Epithelial cell of proximal tubule (primary cell): ENCODE measurements around the gene BMPR1B. TPM values are rescaled to one million over a fixed set of nuclear protein-coding genes. Genes with fewer than 3 reads are reported as not detected.

Experiments used
- DNase-seq: peaks from one replicate; pipeline ENCODE4 v3.0.0-alpha.2; 2011; ENCODE audit warnings: low read depth
- H3K4me3 ChIP-seq: 2 replicates; pipeline ENCODE4 v1.5.1; 2011; ENCODE audit warnings: low read depth, mild to moderate bottlenecking, low read length
- total RNA-seq: library from RNA; depleted of rRNA; stranded (reverse); fragments of >200 nt; gene quantifications from 2 replicates; pipeline ENCODE4 v1.2.3, GENCODE V29; 2015
- TF ChIP-seq, protein P1 (sequence below): conservative IDR thresholded peaks from 2 replicates; pipeline ENCODE4 v1.5.1; 2012; ENCODE audit warnings: low read depth, mild to moderate bottlenecking, low read length

Gene BMPR1B
- total RNA-seq, 1 donor from 2014 or later: 2.0 TPM

DNA sequence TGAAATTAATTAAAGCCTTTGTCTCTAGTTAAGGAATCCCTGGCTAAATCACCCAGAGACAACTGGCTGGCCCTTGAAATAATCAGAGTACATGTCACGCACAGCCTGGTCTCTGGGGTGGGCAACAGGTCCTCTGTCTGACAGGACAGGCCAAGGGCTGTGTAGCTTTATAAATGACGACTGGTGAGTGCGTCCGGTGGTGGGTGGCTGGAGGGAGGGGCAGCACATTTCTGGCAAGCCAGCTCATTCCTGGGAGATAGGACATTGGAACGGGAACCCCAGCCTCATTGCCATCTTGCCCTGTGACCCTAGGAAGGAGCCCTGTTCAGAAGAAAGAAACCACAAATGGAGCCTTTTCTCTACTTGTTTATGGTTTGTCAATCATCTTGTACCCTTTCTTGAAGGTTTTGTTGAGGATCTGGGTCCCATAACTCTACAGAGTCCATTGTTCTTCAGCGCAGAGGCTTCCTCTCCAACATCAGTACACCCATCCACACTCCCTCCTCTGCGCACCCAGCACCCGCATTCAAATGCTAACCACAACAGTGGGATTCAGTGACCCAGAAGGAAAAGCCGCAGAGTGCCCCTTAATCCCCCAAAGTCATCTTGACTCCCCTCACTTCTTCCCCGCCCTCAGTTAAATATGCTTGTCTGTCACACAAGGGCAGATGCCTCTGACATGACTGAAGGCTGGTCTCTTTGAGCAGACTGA, 422.9 kb downstream of the BMPR1B start:
- DNase-seq: no peak
- H3K4me3 ChIP-seq: no peak overlapping the region
- TF ChIP-seq, protein P1, sequence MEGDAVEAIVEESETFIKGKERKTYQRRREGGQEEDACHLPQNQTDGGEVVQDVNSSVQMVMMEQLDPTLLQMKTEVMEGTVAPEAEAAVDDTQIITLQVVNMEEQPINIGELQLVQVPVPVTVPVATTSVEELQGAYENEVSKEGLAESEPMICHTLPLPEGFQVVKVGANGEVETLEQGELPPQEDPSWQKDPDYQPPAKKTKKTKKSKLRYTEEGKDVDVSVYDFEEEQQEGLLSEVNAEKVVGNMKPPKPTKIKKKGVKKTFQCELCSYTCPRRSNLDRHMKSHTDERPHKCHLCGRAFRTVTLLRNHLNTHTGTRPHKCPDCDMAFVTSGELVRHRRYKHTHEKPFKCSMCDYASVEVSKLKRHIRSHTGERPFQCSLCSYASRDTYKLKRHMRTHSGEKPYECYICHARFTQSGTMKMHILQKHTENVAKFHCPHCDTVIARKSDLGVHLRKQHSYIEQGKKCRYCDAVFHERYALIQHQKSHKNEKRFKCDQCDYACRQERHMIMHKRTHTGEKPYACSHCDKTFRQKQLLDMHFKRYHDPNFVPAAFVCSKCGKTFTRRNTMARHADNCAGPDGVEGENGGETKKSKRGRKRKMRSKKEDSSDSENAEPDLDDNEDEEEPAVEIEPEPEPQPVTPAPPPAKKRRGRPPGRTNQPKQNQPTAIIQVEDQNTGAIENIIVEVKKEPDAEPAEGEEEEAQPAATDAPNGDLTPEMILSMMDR: no peak

DNA sequence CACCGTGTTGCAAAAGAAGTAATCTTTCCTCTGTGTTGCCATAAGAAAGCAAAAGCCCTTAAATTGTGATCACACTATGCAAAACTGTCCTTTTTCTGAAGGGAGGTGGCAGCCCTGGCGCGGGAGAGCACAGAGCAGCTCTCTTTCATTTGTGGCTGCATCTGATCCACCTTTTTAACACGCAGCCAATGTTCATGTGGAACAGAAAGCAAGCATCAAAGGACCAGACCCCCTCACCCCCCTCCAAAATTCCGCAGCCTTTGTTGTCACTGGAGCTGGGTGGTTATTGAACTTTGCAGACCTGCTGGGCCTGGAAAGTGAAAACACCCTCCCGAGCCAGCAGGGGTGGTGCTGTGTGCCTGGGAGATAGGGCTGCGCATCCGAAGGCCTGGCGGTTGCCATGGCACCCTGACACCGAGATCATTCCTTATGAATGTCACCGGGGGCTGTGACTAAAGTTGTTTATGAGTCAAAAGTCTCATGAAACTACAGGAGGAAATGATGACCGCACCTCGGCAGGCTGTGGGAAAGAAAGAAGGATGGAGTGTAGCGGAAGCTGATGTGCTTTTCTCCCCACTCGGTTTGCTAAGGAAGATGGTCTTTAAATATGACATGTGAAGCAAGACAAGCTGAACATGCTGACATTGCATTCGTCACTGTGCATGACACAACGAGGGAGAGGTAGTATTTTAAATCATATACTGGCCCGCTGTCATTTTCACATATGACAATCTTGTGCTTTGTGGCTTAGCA, 423.7 kb downstream of the BMPR1B start:
- TF ChIP-seq, protein P1: no peak
- no peak overlapping the region for H3K4me3 ChIP-seq
- DNase-seq: no peak

DNA sequence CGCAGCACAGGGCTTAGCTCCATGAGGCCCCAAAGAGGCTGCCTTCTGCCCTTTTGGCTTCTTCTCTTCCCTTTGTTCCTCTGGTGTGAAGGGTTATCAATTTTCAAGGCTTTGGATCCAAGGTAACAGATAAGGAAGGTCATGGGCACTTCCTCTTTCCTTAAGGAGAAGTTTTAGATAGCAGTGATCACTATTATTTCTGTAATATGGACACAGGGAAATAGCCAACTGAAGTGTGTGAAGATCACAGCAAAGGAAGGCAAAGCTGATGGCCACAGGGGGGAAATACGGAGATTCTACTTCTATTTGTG, 424.2 kb downstream of the BMPR1B start:
- no peak for DNase-seq
- TF ChIP-seq, protein P1: no peak
- H3K4me3 ChIP-seq: no peak overlapping the region

DNA sequence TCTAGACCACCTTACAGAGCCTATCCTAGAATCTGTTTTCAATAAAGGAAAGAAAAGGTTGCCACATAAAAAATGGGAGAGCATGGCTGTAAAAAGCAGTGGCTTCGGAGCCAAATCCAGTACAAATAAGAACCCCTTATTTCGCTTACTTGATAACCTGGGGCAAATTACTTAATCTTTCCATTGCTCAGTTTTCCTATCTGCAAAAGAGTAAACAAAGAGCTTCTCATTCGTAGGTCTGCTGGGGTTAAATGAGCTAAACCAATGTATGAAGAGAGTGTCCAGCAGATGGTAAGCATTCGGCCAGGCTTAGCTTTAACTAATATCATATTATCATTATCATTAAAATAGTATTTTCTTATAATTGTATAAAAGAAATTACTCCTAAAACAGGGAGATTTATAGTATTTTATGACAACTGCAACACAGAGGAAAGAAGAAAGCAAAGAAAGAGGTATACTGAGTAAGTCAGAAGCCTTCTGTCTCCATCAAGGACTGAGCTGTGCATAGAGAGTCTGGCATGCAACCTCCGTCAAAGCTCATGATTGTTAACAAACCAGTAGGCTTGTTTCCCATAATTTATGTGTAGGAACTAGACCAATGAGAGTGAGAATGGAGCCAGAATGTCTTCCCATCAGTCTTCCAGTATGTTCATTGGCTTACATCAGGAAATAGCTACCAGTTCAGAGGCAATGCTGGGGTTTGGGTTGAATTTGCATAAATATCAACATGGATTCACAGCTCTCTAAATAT, 426.1 kb downstream of the BMPR1B start:
- no peak for DNase-seq
- TF ChIP-seq, protein P1: no peak
- no peak overlapping the region for H3K4me3 ChIP-seq

DNA sequence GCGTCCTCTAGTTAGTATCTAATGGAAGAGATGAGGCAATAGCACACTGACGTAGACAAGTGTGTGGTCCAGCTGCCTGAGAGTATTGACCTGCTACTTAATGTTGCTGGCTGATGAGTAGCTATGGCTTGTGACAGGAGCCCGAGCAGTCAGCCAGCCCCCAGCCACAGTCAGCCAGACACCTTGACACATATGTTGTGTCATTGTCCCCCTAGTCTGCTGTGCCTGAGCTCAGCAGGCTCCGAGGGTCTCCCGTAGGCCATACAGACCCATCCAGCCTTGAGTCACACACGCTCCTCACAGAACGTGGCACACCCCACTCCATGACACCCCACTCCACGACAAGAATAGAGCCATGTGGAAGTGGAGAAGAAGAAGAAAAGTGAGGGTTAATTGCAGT, 428.9 kb downstream of the BMPR1B start:
- TF ChIP-seq, protein P1: no peak
- H3K4me3 ChIP-seq: no peak overlapping the region
- no peak for DNase-seq

DNA sequence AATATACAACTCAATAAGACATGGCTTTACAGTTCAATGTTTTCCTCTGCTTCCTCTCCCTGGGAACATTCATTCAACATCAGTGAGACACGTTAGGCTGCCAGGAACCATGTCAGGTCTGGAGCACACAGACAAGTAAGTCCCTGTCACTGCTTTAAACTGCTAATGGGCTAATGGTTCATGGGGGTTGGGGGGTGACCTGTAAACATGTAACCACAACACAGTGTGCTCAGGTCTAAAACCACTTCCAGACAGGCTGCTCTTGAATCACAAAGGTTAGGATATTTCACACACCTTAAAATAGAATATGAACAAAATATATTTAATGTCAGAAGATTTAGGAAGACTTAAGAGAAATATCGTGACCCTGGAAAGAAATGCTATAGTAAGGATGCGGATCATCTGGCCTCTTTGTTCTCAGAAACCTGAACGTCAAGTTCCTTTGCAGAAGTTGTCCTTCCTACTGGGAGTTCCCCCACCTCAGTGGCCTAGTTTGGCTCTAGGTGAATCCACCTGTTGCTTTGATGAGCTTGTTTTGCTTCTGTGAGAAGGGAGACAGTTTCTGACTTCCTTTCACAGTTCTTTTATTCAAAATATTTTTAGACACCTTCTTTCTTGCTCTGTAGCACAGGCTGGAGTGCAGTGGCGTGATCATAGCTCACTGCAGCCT, 431.1 kb downstream of the BMPR1B start:
- no peak for DNase-seq
- TF ChIP-seq, protein P1: no peak
- H3K4me3 ChIP-seq: no peak overlapping the region
